Effector memory CD4-positive, alpha-beta T cell (primary cell): ENCODE data around the gene SLFN13.
"Not testable (repeated sequence)": the region's sequence is repeated elsewhere in the genome, so short reads cannot be mapped to it uniquely, and the experiment has no call there.

ENCODE experiments used
- DNase-seq, 3 donors: peaks; one replicate each; pipeline ENCODE4 v3.0.0-alpha.2; 2020
- H3K27ac ChIP-seq: 2 replicates; pipeline ENCODE4 v1.7.0; 2013; ENCODE audit warnings: mild to moderate bottlenecking, low read length, moderate library complexity; ENCODE audit not compliant: insufficient read depth, poor library complexity, severe bottlenecking
- H3K27me3 ChIP-seq: replicated peaks from 2 replicates; pipeline ENCODE4 v1.7.0; 2013; ENCODE audit warnings: mild to moderate bottlenecking, low read length; ENCODE audit not compliant: insufficient read depth, control insufficient read depth, poor library complexity, severe bottlenecking
- H3K36me3 ChIP-seq: 2 replicates; pipeline ENCODE4 v1.7.0; 2013; ENCODE audit warnings: mild to moderate bottlenecking, low read length, moderate library complexity; ENCODE audit not compliant: control insufficient read depth, insufficient read depth
- H3K4me1 ChIP-seq: 2 replicates; pipeline ENCODE4 v1.7.0; 2013; ENCODE audit warnings: low read length, mild to moderate bottlenecking; ENCODE audit not compliant: control insufficient read depth, insufficient read depth, poor library complexity, severe bottlenecking
- H3K4me3 ChIP-seq: 2 replicates; pipeline ENCODE4 v1.7.0; 2013; ENCODE audit warnings: low read length, low read depth, mild to moderate bottlenecking; ENCODE audit not compliant: insufficient read depth, poor library complexity, severe bottlenecking
- H3K9me3 ChIP-seq: 2 replicates; pipeline ENCODE4 v1.7.0; 2013; ENCODE audit warnings: mild to moderate bottlenecking, low read length, moderate library complexity; ENCODE audit not compliant: control insufficient read depth

Gene SLFN13

GRCh38 chr17:35407531-35407930 is 41.0 kb downstream of the SLFN13 start:
- Histone ChIP-seq H3K36me3 (peaks cover 8% of the 10 kb centered on the region), H3K4me1 (no peaks in the 10 kb centered on the region), H3K9me3 (no peaks in the 10 kb centered on the region), H3K27ac (no peak overlapping the region), H3K4me3 (no peak overlapping the region), H3K27me3 (no peaks in the 10 kb centered on the region)
- DNase-seq = no peak

- no peak for DNase-seq
- no peaks in the 10 kb centered on the region for H3K27me3 ChIP-seq
Observed at GRCh38 chr17:35406568-35406967, 42.0 kb downstream of the SLFN13 start.

GRCh38 chr17:35404360-35404759 is 44.2 kb downstream of the SLFN13 start:
- no peaks in the 10 kb centered on the region for H3K27me3 ChIP-seq
- H3K9me3 ChIP-seq = no peaks in the 10 kb centered on the region
- H3K27ac ChIP-seq = no peak overlapping the region
- no peaks in the 10 kb centered on the region for H3K4me1 ChIP-seq
- DNase-seq = no peak
- H3K36me3 ChIP-seq = no peaks in the 10 kb centered on the region
- no peak overlapping the region for H3K4me3 ChIP-seq

More at GRCh38 chr17:35406568-35406967, 42.0 kb downstream of the SLFN13 start:
- no peak overlapping the region for H3K4me3 ChIP-seq
- no peaks in the 10 kb centered on the region for H3K9me3 ChIP-seq
- no peak overlapping the region for H3K27ac ChIP-seq
- peaks cover 8% of the 10 kb centered on the region for H3K36me3 ChIP-seq
- no peaks in the 10 kb centered on the region for H3K4me1 ChIP-seq

GRCh38 chr17:35393783-35394182 is 54.8 kb downstream of the SLFN13 start:
- not testable (repeated sequence) for H3K36me3 ChIP-seq, H3K27me3 ChIP-seq, H3K9me3 ChIP-seq, H3K4me3 ChIP-seq, DNase-seq, H3K4me1 ChIP-seq, H3K27ac ChIP-seq

- Histone ChIP-seq H3K36me3 (no peaks in the 10 kb centered on the region), H3K27ac (no peak overlapping the region), H3K9me3 (no peaks in the 10 kb centered on the region), H3K27me3 (no peaks in the 10 kb centered on the region), H3K4me3 (no peak overlapping the region), H3K4me1 (no peaks in the 10 kb centered on the region)
- DNase-seq = no peak
Observed at GRCh38 chr17:35390663-35391062, 57.9 kb downstream of the SLFN13 start.

- DNase-seq = no peak
- Histone ChIP-seq H3K4me1 (no peaks in the 10 kb centered on the region), H3K36me3 (no peaks in the 10 kb centered on the region), H3K4me3 (no peak overlapping the region), H3K9me3 (no peaks in the 10 kb centered on the region), H3K27me3 (no peaks in the 10 kb centered on the region), H3K27ac (no peak overlapping the region)
Observed at GRCh38 chr17:35390156-35390555, 58.4 kb downstream of the SLFN13 start.

GRCh38 chr17:35387496-35387895 is 61.1 kb downstream of the SLFN13 start:
- Histone ChIP-seq H3K4me1 (no peaks in the 10 kb centered on the region), H3K27me3 (no peaks in the 10 kb centered on the region)

More at GRCh38 chr17:35387496-35387895, 61.1 kb downstream of the SLFN13 start:
- no peak overlapping the region for H3K27ac ChIP-seq
- H3K4me3 ChIP-seq = no peak overlapping the region
- no peak for DNase-seq
- H3K9me3 ChIP-seq = no peaks in the 10 kb centered on the region
- H3K36me3 ChIP-seq = no peaks in the 10 kb centered on the region
